Stimulated activated CD8-positive, alpha-beta memory T cell treated with anti-CD3 and anti-CD28 coated beads, Interleukin-4, amount 100 ng/mL, for 4 hours (primary cell): ENCODE results near the gene RAD51B.

Source experiments
- DNase-seq, 2 donors: peaks; one replicate each; pipeline ENCODE4 v3.0.0-alpha.2; 2020; ENCODE audit warnings: low read depth in 2 of 2, low spot score in 1 of 2

The RAD51B gene

GRCh38 chr14:68397822-68398221 lies 578.2 kb downstream of the RAD51B start:
- DNase-seq: no peak

- no peak for DNase-seq
Observed at GRCh38 chr14:68398370-68398769, 578.8 kb downstream of the RAD51B start.

GRCh38 chr14:68399971-68400370 lies 580.4 kb downstream of the RAD51B start:
- no peak for DNase-seq

- no peak for DNase-seq
Observed at GRCh38 chr14:68401317-68401716, 581.7 kb downstream of the RAD51B start.

- no peak for DNase-seq
Observed at GRCh38 chr14:68401855-68402254, 582.3 kb downstream of the RAD51B start.

- no peak for DNase-seq
Observed at GRCh38 chr14:68402525-68403101, 583.0 kb downstream of the RAD51B start.

GRCh38 chr14:68403191-68404145 lies 583.9 kb downstream of the RAD51B start:
- DNase-seq: no peak

GRCh38 chr14:68404146-68404527 lies 584.6 kb downstream of the RAD51B start:
- DNase-seq: no peak

GRCh38 chr14:68404652-68405183 lies 585.1 kb downstream of the RAD51B start:
- no peak for DNase-seq

- no peak for DNase-seq
Observed at GRCh38 chr14:68405961-68406360, 586.4 kb downstream of the RAD51B start.

- no peak for DNase-seq
Observed at GRCh38 chr14:68407285-68407684, 587.7 kb downstream of the RAD51B start.

- no peak for DNase-seq
Observed at GRCh38 chr14:68407825-68408224, 588.2 kb downstream of the RAD51B start.

- no peak for DNase-seq
Observed at GRCh38 chr14:68408680-68409079, 589.1 kb downstream of the RAD51B start.

- no peak for DNase-seq
Observed at GRCh38 chr14:68409387-68409786, 589.8 kb downstream of the RAD51B start.

- DNase-seq: no peak
Observed at GRCh38 chr14:68412505-68413465, 593.2 kb downstream of the RAD51B start.

GRCh38 chr14:68413509-68413908 lies 593.9 kb downstream of the RAD51B start:
- no peak for DNase-seq

- no peak for DNase-seq
Observed at GRCh38 chr14:68414121-68414520, 594.5 kb downstream of the RAD51B start.

- no peak for DNase-seq
Observed at GRCh38 chr14:68416171-68416570, 596.6 kb downstream of the RAD51B start.

- DNase-seq: no peak
Observed at GRCh38 chr14:68417009-68417650, 597.6 kb downstream of the RAD51B start.
